SK-N-SH treated with all-trans-retinoic acid at 6 μM for 48 hours (cell line): ENCODE measurements around the gene EPS8.

ENCODE experiments used
- ARNTL ChIP-seq: fragments of 450-650 bp; formaldehyde crosslinking; IDR thresholded peaks from 2 replicates; pipeline ENCODE4 v1.5.0; 2020; ENCODE audit warnings: low read depth, mild to moderate bottlenecking, moderate library complexity, borderline replicate concordance
- BACH2 ChIP-seq: fragments of 250-450 bp; sonication (Bioruptor Pico); IDR thresholded peaks from 2 replicates; pipeline ENCODE4 v1.9.0; 2021; ENCODE audit warnings: mild to moderate bottlenecking, borderline replicate concordance
- GLIS3 ChIP-seq: fragments of 250-450 bp; sonication (Bioruptor Pico); IDR thresholded peaks from 2 replicates; pipeline ENCODE4 v1.5.0; 2020; ENCODE audit warnings: mild to moderate bottlenecking, moderate library complexity
- ISL1 ChIP-seq: fragments of 250-450 bp; sonication (Bioruptor Pico); IDR thresholded peaks from 2 replicates; pipeline ENCODE4 v2.1.2; 2022; ENCODE audit warnings: mild to moderate bottlenecking, moderate library complexity
- OSR1 ChIP-seq: fragments of 250-450 bp; sonication (Bioruptor Pico); IDR thresholded peaks from 2 replicates; pipeline ENCODE4 v1.8.0; 2022; ENCODE audit warnings: moderate library complexity, mild to moderate bottlenecking, inconsistent platforms
- PATZ1 ChIP-seq: fragments of 250-450 bp; sonication (Bioruptor Pico); IDR thresholded peaks from 2 replicates; pipeline ENCODE4 v1.8.0; 2020; ENCODE audit warnings: mild to moderate bottlenecking, moderate library complexity, borderline replicate concordance
- PPARA ChIP-seq: fragments of 250-450 bp; sonication (Bioruptor Pico); IDR thresholded peaks from 2 replicates; pipeline ENCODE4 v1.5.0; 2020; ENCODE audit warnings: mild to moderate bottlenecking, borderline replicate concordance
- RARB ChIP-seq: fragments of 250-450 bp; sonication (Bioruptor Pico); IDR thresholded peaks from 2 replicates; pipeline ENCODE4 v1.8.0; 2021; ENCODE audit warnings: mild to moderate bottlenecking, moderate library complexity
- TSHZ2 ChIP-seq: fragments of 250-450 bp; sonication (Bioruptor Pico); IDR thresholded peaks from 2 replicates; pipeline ENCODE4 v1.5.0; 2020; ENCODE audit warnings: mild to moderate bottlenecking, moderate library complexity
- ZC3H10 ChIP-seq: fragments of 250-450 bp; sonication (Bioruptor Pico); IDR thresholded peaks from 2 replicates; pipeline ENCODE4 v1.5.1; 2021; ENCODE audit warnings: mild to moderate bottlenecking, moderate library complexity
- ZFP3 ChIP-seq: fragments of 250-450 bp; sonication (Bioruptor Pico); IDR thresholded peaks from 2 replicates; pipeline ENCODE4 v1.5.0; 2020; ENCODE audit warnings: mild to moderate bottlenecking, moderate library complexity
- ZFP30 ChIP-seq: fragments of 450-650 bp; formaldehyde crosslinking; IDR thresholded peaks from 2 replicates; pipeline ENCODE4 v1.5.0; 2022; ENCODE audit warnings: mild to moderate bottlenecking, moderate library complexity
- ZNF565 ChIP-seq: fragments of 450-650 bp; formaldehyde crosslinking; conservative IDR thresholded peaks from 2 replicates; pipeline ENCODE4 v1.5.0; 2020; ENCODE audit warnings: low read depth, mild to moderate bottlenecking, moderate library complexity
- TF ChIP-seq, protein P1 (sequence below): fragments of 250-450 bp; sonication (Bioruptor Pico); IDR thresholded peaks from 2 replicates; pipeline ENCODE4 v1.5.1; 2020; ENCODE audit warnings: low read depth, mild to moderate bottlenecking, moderate library complexity

- no peak for TF ChIP-seq ARNTL (CRISPR knock-in tag)
- TF ChIP-seq, protein P1, sequence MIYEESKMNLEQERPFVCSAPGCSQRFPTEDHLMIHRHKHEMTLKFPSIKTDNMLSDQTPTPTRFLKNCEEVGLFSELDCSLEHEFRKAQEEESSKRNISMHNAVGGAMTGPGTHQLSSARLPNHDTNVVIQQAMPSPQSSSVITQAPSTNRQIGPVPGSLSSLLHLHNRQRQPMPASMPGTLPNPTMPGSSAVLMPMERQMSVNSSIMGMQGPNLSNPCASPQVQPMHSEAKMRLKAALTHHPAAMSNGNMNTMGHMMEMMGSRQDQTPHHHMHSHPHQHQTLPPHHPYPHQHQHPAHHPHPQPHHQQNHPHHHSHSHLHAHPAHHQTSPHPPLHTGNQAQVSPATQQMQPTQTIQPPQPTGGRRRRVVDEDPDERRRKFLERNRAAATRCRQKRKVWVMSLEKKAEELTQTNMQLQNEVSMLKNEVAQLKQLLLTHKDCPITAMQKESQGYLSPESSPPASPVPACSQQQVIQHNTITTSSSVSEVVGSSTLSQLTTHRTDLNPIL (CRISPR knock-in tag), result no peak
- no peak for TF ChIP-seq ZFP3
- no peak for TF ChIP-seq PATZ1
- TF ChIP-seq RARB (CRISPR knock-in tag), result no peak
- TF ChIP-seq ISL1 (CRISPR knock-in tag), result no peak
- TF ChIP-seq ZFP30 (CRISPR knock-in tag), result no peak
- TF ChIP-seq OSR1, result no peak
- no peak for TF ChIP-seq ZNF565
- TF ChIP-seq BACH2 (CRISPR knock-in tag), result no peak
- no peak for TF ChIP-seq GLIS3 (CRISPR knock-in tag)
- TF ChIP-seq ZC3H10, result no peak
- no peak for TF ChIP-seq PPARA (CRISPR knock-in tag)
- no peak for TF ChIP-seq TSHZ2 (CRISPR knock-in tag)
Observed at GRCh38 chr12:15632708-15633107, 156.5 kb downstream of the EPS8 start.
